DMS 273 (cell line): ENCODE data around the gene PDZD4.

ENCODE experiments used
- DNase-seq: peaks from one replicate; lab custom pipeline; 2025; ENCODE audit not compliant: unreplicated experiment; lab: John Stamatoyannopoulos, UW

Gene PDZD4

GRCh38 chrX:153868576-153869472 is 38.5 kb upstream of the PDZD4 start:
- DNase-seq, result no peak

GRCh38 chrX:153867671-153868070 is 37.3 kb upstream of the PDZD4 start:
- no peak for DNase-seq

GRCh38 chrX:153867139-153867538 is 36.8 kb upstream of the PDZD4 start:
- no peak for DNase-seq

GRCh38 chrX:153866302-153867019 is 36.1 kb upstream of the PDZD4 start:
- no peak for DNase-seq

GRCh38 chrX:153865685-153866084 is 35.3 kb upstream of the PDZD4 start:
- DNase-seq, result no peak

GRCh38 chrX:153865321-153865580 is 34.9 kb upstream of the PDZD4 start:
- no peak for DNase-seq

GRCh38 chrX:153864561-153865320 is 34.4 kb upstream of the PDZD4 start:
- DNase-seq, result no peak

- no peak for DNase-seq
Observed at GRCh38 chrX:153864101-153864500, 33.8 kb upstream of the PDZD4 start.

GRCh38 chrX:153863251-153863991 is 33.1 kb upstream of the PDZD4 start:
- no peak for DNase-seq

- DNase-seq, result no peak
Observed at GRCh38 chrX:153862369-153863250, 32.3 kb upstream of the PDZD4 start.

GRCh38 chrX:153861733-153862310 is 31.5 kb upstream of the PDZD4 start:
- DNase-seq, result peak; percentile 92

GRCh38 chrX:153861151-153861550 is 30.8 kb upstream of the PDZD4 start:
- DNase-seq, result no peak

GRCh38 chrX:153857348-153857903 is 27.1 kb upstream of the PDZD4 start:
- no peak for DNase-seq

- DNase-seq, result no peak
Observed at GRCh38 chrX:153854702-153855101, 24.4 kb upstream of the PDZD4 start.

- no peak for DNase-seq
Observed at GRCh38 chrX:153853902-153854267, 23.5 kb upstream of the PDZD4 start.

GRCh38 chrX:153853180-153853901 is 23.0 kb upstream of the PDZD4 start:
- DNase-seq, result no peak

- DNase-seq, result no peak
Observed at GRCh38 chrX:153851981-153852380, 21.6 kb upstream of the PDZD4 start.

- no peak for DNase-seq
Observed at GRCh38 chrX:153848325-153848724, 18.0 kb upstream of the PDZD4 start.

GRCh38 chrX:153845842-153846241 is 15.5 kb upstream of the PDZD4 start:
- DNase-seq, result no peak
